ACC112 (cell line): ENCODE measurements around the gene PRKAB1.

Source experiments
- H2AFZ ChIP-seq: fragments of 200-600 bp; sonication (generic); one replicate; pipeline ENCODE4 v1.6.0; 2017; ENCODE audit warnings: antibody characterized with exemption, low read length; ENCODE audit not compliant: unreplicated experiment
- H3K27ac ChIP-seq: fragments of 200-600 bp; sonication (generic); 2 replicates; pipeline ENCODE4 v1.5.1; 2014; ENCODE audit warnings: low read depth, mild to moderate bottlenecking, antibody characterized with exemption, low read length, moderate library complexity
- H3K27me3 ChIP-seq: fragments of 200-600 bp; sonication (generic); 2 replicates; pipeline ENCODE4 v1.6.1; 2014; ENCODE audit warnings: mild to moderate bottlenecking, antibody characterized with exemption, low read length, moderate library complexity, mixed read lengths; ENCODE audit not compliant: insufficient read depth
- H3K36me3 ChIP-seq: fragments of 200-600 bp; sonication (generic); 2 replicates; pipeline ENCODE4 v1.6.1; 2016; ENCODE audit warnings: mild to moderate bottlenecking, antibody characterized with exemption, low read length, moderate library complexity, mixed read lengths; ENCODE audit not compliant: insufficient read depth
- H3K4me1 ChIP-seq: fragments of 200-600 bp; sonication (generic); one replicate; pipeline ENCODE4 v1.6.1; 2016; ENCODE audit warnings: low read length, mixed read lengths; ENCODE audit not compliant: insufficient read depth, unreplicated experiment, control insufficient read depth
- H3K4me3 ChIP-seq: fragments of 200-600 bp; sonication (generic); 2 replicates; pipeline ENCODE4 v1.5.1; 2014; ENCODE audit warnings: mild to moderate bottlenecking, low read depth, low read length
- H3K79me2 ChIP-seq: fragments of 200-600 bp; sonication (generic); one replicate; pipeline ENCODE4 v1.6.0; 2016; ENCODE audit warnings: low read length; ENCODE audit not compliant: control insufficient read depth, unreplicated experiment, insufficient read depth

The PRKAB1 gene

DNA sequence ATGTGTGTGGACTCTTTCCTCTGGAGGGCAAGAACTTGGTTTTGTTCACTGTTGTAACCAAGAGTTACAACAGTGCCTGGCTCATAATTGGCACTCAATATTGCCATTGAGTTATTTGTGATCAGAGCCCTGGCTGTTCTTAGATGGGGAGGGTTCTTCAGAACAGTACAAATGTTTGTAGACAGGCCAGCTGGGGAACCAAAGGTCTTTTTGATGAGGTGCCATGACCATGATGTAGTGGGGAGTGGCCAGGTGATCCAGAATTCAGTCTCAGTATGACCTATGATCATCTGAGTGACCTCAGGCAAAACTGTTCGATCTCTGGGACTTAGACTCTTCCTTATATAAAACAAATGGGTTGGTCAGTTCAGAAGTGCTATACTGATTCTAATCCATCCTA, 3.3 kb upstream of the PRKAB1 start:
- no peak overlapping the region for H3K27ac ChIP-seq
- no peaks in the 10 kb centered on the region for H3K27me3 ChIP-seq
- peaks cover 18% of the 10 kb centered on the region for H3K79me2 ChIP-seq
- H2AFZ ChIP-seq, result no peak overlapping the region
- H3K36me3 ChIP-seq, result no peaks in the 10 kb centered on the region
- no peak overlapping the region for H3K4me3 ChIP-seq
- H3K4me1 ChIP-seq, result peaks cover 12% of the 10 kb centered on the region

- Histone ChIP-seq H3K36me3 (no peaks in the 10 kb centered on the region), H3K27ac (no peak overlapping the region), H3K79me2 (peaks cover 21% of the 10 kb centered on the region), H3K27me3 (no peaks in the 10 kb centered on the region), H2AFZ (no peak overlapping the region), H3K4me3 (no peak overlapping the region), H3K4me1 (peaks cover 17% of the 10 kb centered on the region)
Observed at GRCh38 chr12:119665164-119665929, 2.6 kb upstream of the PRKAB1 start.

DNA sequence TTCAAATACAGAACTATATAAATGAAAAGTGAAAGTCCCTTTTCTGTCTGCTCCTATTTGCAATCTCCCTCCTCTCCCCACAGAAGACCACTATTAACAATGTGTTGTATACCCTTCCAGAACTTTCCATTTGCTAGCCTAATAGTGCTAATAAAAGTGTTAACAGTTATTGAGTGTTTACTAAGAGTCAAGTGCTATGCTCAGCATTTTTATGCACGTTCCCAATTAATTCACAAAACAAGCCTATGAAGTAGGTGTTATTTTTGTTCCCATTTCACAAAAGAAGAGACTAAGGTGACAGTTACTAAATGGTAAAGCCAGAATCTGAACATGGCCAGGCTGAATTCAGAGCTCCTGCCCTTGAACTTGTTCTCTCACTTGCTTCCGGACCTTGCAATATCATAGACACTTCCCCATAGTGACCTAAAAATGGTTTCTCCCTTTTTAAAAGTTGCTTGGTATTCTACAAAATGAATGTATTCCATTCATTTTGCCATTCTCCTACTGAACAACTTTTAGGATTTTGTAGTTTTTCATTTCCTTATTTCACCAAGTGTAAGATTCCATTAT, 1.6 kb upstream of the PRKAB1 start:
- Histone ChIP-seq H3K4me3 (no peak overlapping the region), H3K27me3 (no peaks in the 10 kb centered on the region), H3K79me2 (peaks cover 31% of the 10 kb centered on the region), H3K36me3 (0 out of 2 replicates have a peak, but pooled peaks cover 4% of the 10 kb centered on the region), H3K4me1 (peaks cover 17% of the 10 kb centered on the region), H3K27ac (no peak overlapping the region), H2AFZ (no peak overlapping the region)

DNA sequence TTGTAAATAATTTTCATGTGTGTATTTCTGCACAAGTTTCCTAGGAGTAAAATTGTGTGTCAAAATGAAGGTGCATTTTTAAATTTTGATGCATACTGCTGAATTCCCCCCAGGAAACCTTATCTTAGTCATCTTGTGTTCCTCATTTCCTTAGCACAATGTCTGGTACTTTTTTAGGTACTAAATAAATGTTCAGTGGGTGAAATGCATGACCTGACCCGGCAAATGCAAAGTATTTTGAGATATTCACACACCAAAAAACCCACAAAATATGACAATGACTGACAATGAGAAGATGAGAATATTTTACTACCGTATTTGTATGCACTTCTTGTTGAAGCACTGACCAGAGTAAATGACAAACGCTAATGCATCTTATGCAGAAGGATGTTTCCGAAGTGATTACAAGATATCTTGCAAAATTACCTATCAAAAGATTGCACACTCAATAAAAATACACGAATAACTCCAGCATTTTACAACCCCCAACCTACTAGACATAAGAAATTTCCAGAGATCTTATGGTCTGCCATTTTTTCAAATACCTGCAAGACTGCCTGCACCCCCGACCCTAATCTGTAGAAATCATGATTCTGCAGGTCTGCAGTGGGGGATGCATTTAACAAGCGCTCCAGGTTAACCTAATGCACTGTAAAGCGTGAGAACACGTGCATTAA, 895 bp upstream of the PRKAB1 start:
- Histone ChIP-seq H3K27me3 (no peaks in the 10 kb centered on the region), H3K4me3 (peak overlapping the region; percentile 91), H3K36me3 (0 out of 2 replicates have a peak, but pooled peaks cover 4% of the 10 kb centered on the region), H3K27ac (no peak overlapping the region), H3K4me1 (peaks cover 17% of the 10 kb centered on the region), H3K79me2 (peaks cover 31% of the 10 kb centered on the region), H2AFZ (peak overlapping the region; percentile 95)

DNA sequence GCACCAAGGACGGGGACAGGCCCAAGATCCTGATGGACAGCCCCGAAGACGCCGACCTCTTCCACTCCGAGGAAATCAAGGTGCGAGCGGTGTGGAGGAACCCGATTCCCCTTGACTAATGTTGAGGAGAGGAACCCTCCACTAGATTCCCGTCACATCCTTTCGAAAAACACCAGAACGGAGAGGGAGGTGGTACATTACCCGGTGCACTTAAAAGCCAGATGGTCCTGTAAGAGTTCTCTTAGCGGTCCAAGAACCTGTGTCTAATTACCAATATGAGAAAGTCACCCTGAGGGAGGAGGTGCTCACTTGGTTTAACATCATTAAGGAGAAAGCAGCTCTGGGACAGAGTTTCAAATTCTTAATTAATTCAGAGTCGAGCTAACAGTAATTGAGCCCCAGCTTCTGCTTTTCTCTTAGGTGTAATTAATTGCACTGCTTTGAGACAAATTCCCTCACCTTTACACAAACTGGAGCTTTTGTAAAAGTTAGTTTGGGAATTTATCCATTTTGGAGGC, 450 bp downstream of the PRKAB1 start:
- Histone ChIP-seq H2AFZ (peak overlapping the region; percentile 94), H3K79me2 (peaks cover 31% of the 10 kb centered on the region), H3K27me3 (no peaks in the 10 kb centered on the region), H3K4me1 (peaks cover 17% of the 10 kb centered on the region), H3K4me3 (peak overlapping the region; percentile 91), H3K27ac (peak overlapping the region; percentile 35; the same call in 1 of the 2 replicates), H3K36me3 (peaks cover 5% of the 10 kb centered on the region; the same call in 1 of the 2 replicates)

GRCh38 chr12:119669744-119670472, 2.0 kb downstream of the PRKAB1 start:
- Histone ChIP-seq H2AFZ (no peak overlapping the region), H3K4me3 (peak overlapping the region; percentile 15; the same call in 1 of the 2 replicates), H3K79me2 (peaks cover 31% of the 10 kb centered on the region), H3K27me3 (no peaks in the 10 kb centered on the region), H3K4me1 (peaks cover 17% of the 10 kb centered on the region), H3K27ac (no peak overlapping the region), H3K36me3 (peaks cover 14% of the 10 kb centered on the region; the same call in 1 of the 2 replicates)

- H3K79me2 ChIP-seq, result peaks cover 31% of the 10 kb centered on the region
- H3K4me1 ChIP-seq, result peaks cover 17% of the 10 kb centered on the region
- no peak overlapping the region for H2AFZ ChIP-seq
- H3K27ac ChIP-seq, result no peak overlapping the region
- H3K36me3 ChIP-seq, result peaks cover 22% of the 10 kb centered on the region
- no peaks in the 10 kb centered on the region for H3K27me3 ChIP-seq
- no peak overlapping the region for H3K4me3 ChIP-seq
Observed at GRCh38 chr12:119671070-119671469, 3.1 kb downstream of the PRKAB1 start.

DNA sequence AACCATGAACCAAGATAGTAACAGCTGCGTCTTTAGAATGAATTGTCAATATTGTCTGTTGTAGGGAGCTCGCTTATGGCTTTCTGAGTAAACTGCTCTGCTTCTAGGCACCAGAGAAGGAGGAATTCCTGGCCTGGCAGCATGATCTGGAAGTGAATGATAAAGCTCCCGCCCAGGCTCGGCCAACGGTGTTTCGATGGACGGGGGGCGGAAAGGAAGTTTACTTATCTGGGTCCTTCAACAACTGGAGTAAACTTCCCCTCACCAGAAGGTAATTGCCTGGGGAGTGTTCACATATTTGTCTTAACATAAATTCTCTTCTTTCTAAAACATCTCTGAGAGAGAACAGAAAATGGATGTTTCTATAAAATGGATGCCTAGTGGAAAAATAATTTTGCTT, 4.3 kb downstream of the PRKAB1 start:
- H3K27ac ChIP-seq, result no peak overlapping the region
- H3K4me1 ChIP-seq, result peaks cover 9% of the 10 kb centered on the region
- no peak overlapping the region for H2AFZ ChIP-seq
- no peaks in the 10 kb centered on the region for H3K27me3 ChIP-seq
- H3K4me3 ChIP-seq, result no peak overlapping the region
- peaks cover 31% of the 10 kb centered on the region for H3K36me3 ChIP-seq
- peaks cover 28% of the 10 kb centered on the region for H3K79me2 ChIP-seq

GRCh38 chr12:119673634-119674033, 5.7 kb downstream of the PRKAB1 start:
- H3K36me3 ChIP-seq, result peaks cover 40% of the 10 kb centered on the region
- no peak overlapping the region for H3K27ac ChIP-seq
- peaks cover 17% of the 10 kb centered on the region for H3K79me2 ChIP-seq
- H3K4me3 ChIP-seq, result no peak overlapping the region
- peaks cover 7% of the 10 kb centered on the region for H3K4me1 ChIP-seq
- no peaks in the 10 kb centered on the region for H3K27me3 ChIP-seq
- H2AFZ ChIP-seq, result no peak overlapping the region

GRCh38 chr12:119674560-119674959, 6.6 kb downstream of the PRKAB1 start:
- H3K36me3 ChIP-seq, result peaks cover 47% of the 10 kb centered on the region
- H3K79me2 ChIP-seq, result peaks cover 13% of the 10 kb centered on the region
- H3K27ac ChIP-seq, result no peak overlapping the region
- no peaks in the 10 kb centered on the region for H3K27me3 ChIP-seq
- peaks cover 5% of the 10 kb centered on the region for H3K4me1 ChIP-seq
- H3K4me3 ChIP-seq, result no peak overlapping the region
- no peak overlapping the region for H2AFZ ChIP-seq
